CD4-positive, alpha-beta T cell treated with Interleukin-4 for 1 hour (primary cell): ENCODE results near the gene CALML6.
A peak's percentile ranks its signal among the peaks of the same experiment; 100 is the strongest.

ENCODE experiments used
- DNase-seq, 2 donors: peaks; one replicate each; pipeline ENCODE4 v3.0.0-alpha.2; 2020 to 2022

Gene CALML6

GRCh38 chr1:1914101-1914970 is 724 bp upstream of the CALML6 start:
- no peak for DNase-seq

- DNase-seq = no peak
These were observed 1.1 kb downstream of the CALML6 start for GRCh38 chr1:1915911-1916840.

- DNase-seq = no peak
These were observed 1.8 kb downstream of the CALML6 start for GRCh38 chr1:1916851-1917251.

GRCh38 chr1:1917304-1917976 is 2.4 kb downstream of the CALML6 start:
- no peak for DNase-seq

GRCh38 chr1:1917995-1918900 is 3.2 kb downstream of the CALML6 start:
- no peak for DNase-seq

- DNase-seq = no peak
These were observed 3.8 kb downstream of the CALML6 start, which contains the start of gene TMEM52 for GRCh38 chr1:1918901-1919303. Gene TMEM52, minus strand, starts transcription at chr1:1919279. Its CDS starts 14 bp downstream, at chr1:1919265.

- peak; percentile 99 for DNase-seq
These were observed 4.4 kb downstream of the CALML6 start for GRCh38 chr1:1919304-1920056.

GRCh38 chr1:1920057-1920607 is 5.1 kb downstream of the CALML6 start:
- DNase-seq = no peak

GRCh38 chr1:1920608-1921458 is 5.8 kb downstream of the CALML6 start:
- no peak for DNase-seq

GRCh38 chr1:1921459-1921862 is 6.4 kb downstream of the CALML6 start:
- DNase-seq = no peak

- DNase-seq = no peak
These were observed 7.0 kb downstream of the CALML6 start for GRCh38 chr1:1921901-1922701.

- no peak for DNase-seq
These were observed 7.6 kb downstream of the CALML6 start for GRCh38 chr1:1922702-1922955.

- no peak for DNase-seq
These were observed 8.1 kb downstream of the CALML6 start for GRCh38 chr1:1922956-1923833.

GRCh38 chr1:1924386-1924785 is 9.3 kb downstream of the CALML6 start:
- no peak for DNase-seq

GRCh38 chr1:1924849-1925248 is 9.8 kb downstream of the CALML6 start:
- DNase-seq = no peak

GRCh38 chr1:1925437-1926345 is 10.6 kb downstream of the CALML6 start:
- DNase-seq = no peak

GRCh38 chr1:1926346-1926811 is 11.3 kb downstream of the CALML6 start:
- DNase-seq = no peak
